Hepatic stellate cell (primary cell): ENCODE measurements around the gene VEZF1.
"Not testable (repeated sequence)": the region's sequence is repeated elsewhere in the genome, so short reads cannot be mapped to it uniquely, and the experiment has no call there.

Experiments
- DNase-seq: peaks from one replicate; pipeline ENCODE4 v3.0.0; 2011; ENCODE audit warnings: low spot score

VEZF1 gene

GRCh38 chr17:57974053-57974824, 13.8 kb downstream of the VEZF1 start:
- DNase-seq, result not testable (repeated sequence)

GRCh38 chr17:57972151-57972550, 15.9 kb downstream of the VEZF1 start:
- DNase-seq, result no peak

GRCh38 chr17:57971572-57971971, 16.5 kb downstream of the VEZF1 start:
- no peak for DNase-seq

- DNase-seq, result no peak
Observed at GRCh38 chr17:57970710-57971109, 17.3 kb downstream of the VEZF1 start.

GRCh38 chr17:57968456-57968855, 19.6 kb downstream of the VEZF1 start:
- DNase-seq, result no peak

GRCh38 chr17:57966875-57967274, 21.2 kb downstream of the VEZF1 start:
- no peak for DNase-seq

GRCh38 chr17:57966246-57966645, 21.8 kb downstream of the VEZF1 start:
- no peak for DNase-seq

GRCh38 chr17:57965521-57966160, 22.4 kb downstream of the VEZF1 start:
- DNase-seq, result no peak

GRCh38 chr17:57963149-57963511, 24.9 kb downstream of the VEZF1 start:
- DNase-seq, result no peak

GRCh38 chr17:57962279-57963148, 25.5 kb downstream of the VEZF1 start:
- DNase-seq, result no peak

- no peak for DNase-seq
Observed at GRCh38 chr17:57959929-57960328, 28.1 kb downstream of the VEZF1 start.

GRCh38 chr17:57958391-57958790, 29.7 kb downstream of the VEZF1 start:
- not testable (repeated sequence) for DNase-seq

- no peak for DNase-seq
Observed at GRCh38 chr17:57957886-57958285, 30.2 kb downstream of the VEZF1 start.

- DNase-seq, result no peak
Observed at GRCh38 chr17:57957120-57957850, 30.8 kb downstream of the VEZF1 start.

GRCh38 chr17:57956291-57957119, 31.5 kb downstream of the VEZF1 start:
- no peak for DNase-seq

- DNase-seq, result peak; percentile 81
Observed at GRCh38 chr17:57955183-57955931, 32.7 kb downstream of the VEZF1 start, which contains the start of gene CUEDC1. TSS of gene CUEDC1 (minus strand) at chr17:57955412. CDS start at chr17:57885564, 69,848 bp downstream.

- DNase-seq, result peak; percentile 84
Observed at GRCh38 chr17:57954397-57955182, 33.5 kb downstream of the VEZF1 start.

GRCh38 chr17:57953705-57954396, 34.2 kb downstream of the VEZF1 start:
- no peak for DNase-seq

- no peak for DNase-seq
Observed at GRCh38 chr17:57953219-57953618, 34.8 kb downstream of the VEZF1 start.
